Measurements from ENCODE around the gene SMCP. TPM values are rescaled to one million over a fixed set of nuclear protein-coding genes. Genes with fewer than 3 reads are reported as not detected.

The SMCP gene
- total RNA-seq, 1 experiment from 2014 or later = not detected

- intact Hi-C loops (cut with micrococcal nuclease) = loop anchor here (1.0 to 5.0 kb wide), 2 partner anchors 55 to 274 kb away; no protein-coding TSS in a partner anchor
- ATAC-seq (peak; percentile 54), DNase-seq (peak; percentile 78)
- H3K27ac ChIP-seq (ENCODE audit: low read length) = no peak overlapping the region
- TF ChIP-seq CTCF (conservative IDR thresholded peaks at IDR 0.05; ENCODE audit: low read depth, low read length) = peak; percentile 85
- TF ChIP-seq EZH2 (IDR thresholded peaks at IDR 0.05; ENCODE audit: low read length, unreplicated experiment) = no peak
- H3K9ac ChIP-seq (ENCODE audit: low read length) = no peak overlapping the region
- CTCF ChIA-PET = interaction anchor here (0.7 to 1.2 kb wide), 2 partner anchors 56 to 266 kb away, joined by 3 to 6 read pairs; no protein-coding TSS in a partner anchor
- no peaks in the 10 kb centered on the region for H3K79me2 ChIP-seq (ENCODE audit: low read length)
- no peak overlapping the region for H3K4me3 ChIP-seq (ENCODE audit: low read length)
- peaks cover 24% of the 10 kb centered on the region for H3K27me3 ChIP-seq (ENCODE audit: low read length)
- no peaks in the 10 kb centered on the region for H3K9me3 ChIP-seq (ENCODE audit: low read length)
- H4K20me1 ChIP-seq (ENCODE audit: low read length) = no peaks in the 10 kb centered on the region
- no TSS peak for BruUV-seq (replicated peaks)
- POLR2A ChIA-PET (ENCODE audit: unreplicated experiment) = no interaction called here
- no peak overlapping the region for H3K4me2 ChIP-seq (ENCODE audit: low read length)
- no peaks in the 10 kb centered on the region for H3K36me3 ChIP-seq (ENCODE audit: low read depth, low read length)
- no peaks in the 10 kb centered on the region for H3K4me1 ChIP-seq (ENCODE audit: insufficient read depth, low read length)
- H3K9me2 ChIP-seq (replicated peaks; ENCODE audit: low read length) = no peaks in the 10 kb centered on the region
- H2AFZ ChIP-seq (ENCODE audit: low read length) = no peak overlapping the region
- no peaks in the 10 kb centered on the region for H3F3A ChIP-seq (ENCODE audit: low read length, unreplicated experiment)
These were observed 48.0 kb downstream of the SMCP start for GRCh38 chr1:152926091-152926490.

DNA sequence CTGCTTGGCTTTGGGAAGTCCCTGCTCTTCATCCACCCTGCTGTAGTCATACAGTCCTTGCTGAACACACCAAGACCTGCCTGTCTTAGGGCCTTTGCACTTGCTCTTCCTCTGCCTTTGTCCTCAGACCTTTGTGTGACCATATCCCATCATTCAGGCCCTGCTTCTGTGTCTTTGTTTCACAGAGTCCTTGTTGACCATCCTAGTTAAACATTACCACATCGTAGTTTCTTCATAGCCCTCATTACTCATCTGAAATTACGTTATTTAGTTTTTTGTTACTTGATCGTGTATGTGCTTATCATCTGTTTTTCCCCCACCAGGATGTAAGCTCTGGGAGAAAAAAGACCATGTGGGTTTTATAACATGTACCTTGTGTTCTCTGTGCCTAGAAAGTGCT lies 50.5 kb downstream of the SMCP start:
- no peak overlapping the region for H3K4me3 ChIP-seq (ENCODE audit: low read length)
- no TSS peak for BruUV-seq (replicated peaks)
- no peak for ATAC-seq
- CTCF ChIA-PET = no interaction called here
- no peak overlapping the region for H3K27ac ChIP-seq (ENCODE audit: low read length)
- H3K4me1 ChIP-seq (ENCODE audit: insufficient read depth, low read length) = no peaks in the 10 kb centered on the region
- POLR2A ChIA-PET (ENCODE audit: unreplicated experiment) = interaction anchor here (0.7 kb wide), 1 partner anchor 108 kb away, joined by 4 read pairs; no protein-coding TSS in a partner anchor
- DNase-seq = no peak
- no peaks in the 10 kb centered on the region for H3F3A ChIP-seq (ENCODE audit: low read length, unreplicated experiment)
- no peaks in the 10 kb centered on the region for H4K20me1 ChIP-seq (ENCODE audit: low read length)
- no peaks in the 10 kb centered on the region for H3K36me3 ChIP-seq (ENCODE audit: low read depth, low read length)
- TF ChIP-seq EZH2 (IDR thresholded peaks at IDR 0.05; ENCODE audit: low read length, unreplicated experiment) = no peak
- TF ChIP-seq EZH2phosphoT487 (IDR thresholded peaks at IDR 0.05; ENCODE audit: borderline replicate concordance, low read length) = no peak
- no peak for TF ChIP-seq CTCF (conservative IDR thresholded peaks at IDR 0.05; ENCODE audit: low read depth, low read length)
- H3K27me3 ChIP-seq (ENCODE audit: low read length) = peaks cover 11% of the 10 kb centered on the region
- no peaks in the 10 kb centered on the region for H3K9me3 ChIP-seq (ENCODE audit: low read length)
- H3K9ac ChIP-seq (ENCODE audit: low read length) = no peak overlapping the region
- H2AFZ ChIP-seq (ENCODE audit: low read length) = no peak overlapping the region
- no peak overlapping the region for H3K4me2 ChIP-seq (ENCODE audit: low read length)
- intact Hi-C loops (cut with micrococcal nuclease) = loop anchor here (5.0 kb wide), 1 partner anchor 276 kb away; no protein-coding TSS in a partner anchor
- H3K9me2 ChIP-seq (replicated peaks; ENCODE audit: low read length) = no peaks in the 10 kb centered on the region
- no peaks in the 10 kb centered on the region for H3K79me2 ChIP-seq (ENCODE audit: low read length)

GRCh38 chr1:152932170-152932811 lies 54.2 kb downstream of the SMCP start:
- ChIA-PET CTCF (no interaction called here), POLR2A (ENCODE audit: unreplicated experiment) (no interaction called here)
- no peak overlapping the region for H2AFZ ChIP-seq (ENCODE audit: low read length)
- H3F3A ChIP-seq (ENCODE audit: low read length, unreplicated experiment) = no peaks in the 10 kb centered on the region
- no peaks in the 10 kb centered on the region for H3K9me2 ChIP-seq (replicated peaks; ENCODE audit: low read length)
- no peak overlapping the region for H3K4me3 ChIP-seq (ENCODE audit: low read length)
- H3K79me2 ChIP-seq (ENCODE audit: low read length) = no peaks in the 10 kb centered on the region
- DNase-seq = no peak
- H3K4me1 ChIP-seq (ENCODE audit: insufficient read depth, low read length) = no peaks in the 10 kb centered on the region
- H3K9me3 ChIP-seq (ENCODE audit: low read length) = no peaks in the 10 kb centered on the region
- H3K9ac ChIP-seq (ENCODE audit: low read length) = no peak overlapping the region
- BruUV-seq (replicated peaks) = no TSS peak
- H3K27ac ChIP-seq (ENCODE audit: low read length) = no peak overlapping the region
- no peak for ATAC-seq
- no peaks in the 10 kb centered on the region for H4K20me1 ChIP-seq (ENCODE audit: low read length)
- intact Hi-C loops (cut with micrococcal nuclease) = no loop called here
- H3K4me2 ChIP-seq (ENCODE audit: low read length) = no peak overlapping the region
- H3K36me3 ChIP-seq (ENCODE audit: low read depth, low read length) = no peaks in the 10 kb centered on the region
- 0 out of 2 replicates have a peak, but pooled peaks cover 2% of the 10 kb centered on the region for H3K27me3 ChIP-seq (ENCODE audit: low read length)
- no peak for TF ChIP-seq EZH2 (IDR thresholded peaks at IDR 0.05; ENCODE audit: low read length, unreplicated experiment)
- TF ChIP-seq CTCF (conservative IDR thresholded peaks at IDR 0.05; ENCODE audit: low read depth, low read length) = no peak
- no peak for TF ChIP-seq EZH2phosphoT487 (IDR thresholded peaks at IDR 0.05; ENCODE audit: borderline replicate concordance, low read length)

Data from PC-3 (cell line).